Upper lobe of left lung (tissue), 6 donors: ENCODE data around the gene SMURF2. TPM values are rescaled to one million over a fixed set of nuclear protein-coding genes. Genes with fewer than 3 reads are reported as not detected.

Experiments used
- ATAC-seq, 2 donors: fragments of 200-7000 bp; cut with Tn5 transposase; one replicate each; pipeline ENCODE4 v1.9.1; 2022; ENCODE audit warnings: mild to moderate bottlenecking in 2 of 2, moderate library complexity in 2 of 2; ENCODE audit not compliant: low FRiP score in 2 of 2
- DNase-seq, 2 donors: peaks; one replicate each; pipeline ENCODE4 v3.0.0-alpha.2; 2019 to 2020
- H3K27ac ChIP-seq, 4 donors: fragments of 200-600 bp; sonication (generic); one replicate each; pipeline ENCODE4 v1.5.1; 2016 to 2019
- H3K27me3 ChIP-seq, 4 donors: fragments of 200-600 bp; sonication (generic); one replicate each; pipeline ENCODE4 v1.5.1; 2017 to 2019
- H3K36me3 ChIP-seq, 4 donors: fragments of 200-600 bp; sonication (generic); one replicate each; pipeline ENCODE4 v1.5.1; 2016 to 2019
- H3K4me1 ChIP-seq, 4 donors: fragments of 200-600 bp; sonication (generic); one replicate each; pipeline ENCODE4 v1.5.1; 2018 to 2019
- H3K4me3 ChIP-seq, 4 donors: fragments of 200-600 bp; sonication (generic); one replicate each; pipeline ENCODE4 v1.5.1; 2017 to 2019; ENCODE audit warnings: mild to moderate bottlenecking in 2 of 4, moderate library complexity in 1 of 4
- H3K9me3 ChIP-seq, 4 donors: fragments of 200-600 bp; sonication (generic); one replicate each; pipeline ENCODE4 v1.5.1; 2018 to 2019
- CTCF ChIP-seq, 6 experiments: fragments of 450-650 bp in 4 of 6; fragments of 200-600 bp in 2 of 6; sonication (generic) in 2 of 6; IDR thresholded peaks; one replicate each; pipeline ENCODE4 v1.5.1; 2016 to 2019; ENCODE audit warnings: antibody characterized with exemption in 6 of 6
- EP300 ChIP-seq, 4 donors: sonication (generic); formaldehyde crosslinking; IDR thresholded peaks; one replicate each; pipeline ENCODE4 v1.5.1; 2017; ENCODE audit warnings: antibody characterized with exemption in 4 of 4, control low read depth in 2 of 4
- POLR2A ChIP-seq, 4 donors: fragments of 450-650 bp; IDR thresholded peaks; one replicate each; pipeline ENCODE4 v1.5.1; 2016 to 2017; ENCODE audit warnings: antibody characterized with exemption in 4 of 4, mild to moderate bottlenecking in 2 of 4
- POLR2AphosphoS5 ChIP-seq, 2 donors: sonication (generic); formaldehyde crosslinking; IDR thresholded peaks; one replicate each; pipeline ENCODE4 v1.5.1; 2017; ENCODE audit warnings: antibody characterized with exemption in 2 of 2
- WGBS, 2 donors: methylation state at CpG; one replicate each; pipeline ENCODE4 v1.1.5; 2017 to 2018; 5-methylcytosine and 5-hydroxymethylcytosine counted together
- total RNA-seq, 6 donors: library from RNA; depleted of rRNA in 4 of 6; stranded (reverse); fragments of >200 nt in 4 of 6; gene quantifications; one replicate each; pipeline versions ENCODE4 v1.1.0 to v1.2.1, GENCODE V29; 2016 to 2021
- donor health status: DM: no; HTN: no; CAD: no; lungs with moderate emphysema.
- donor health status: DM: no; HTN: yes; CAD: no; lungs with severe emphysema.

Gene SMURF2
- total RNA-seq, 6 donors from 2014 or later, result 24.1 to 58.2 (median 34.9) TPM

GRCh38 chr17:64651889-64652288 is 10.2 kb downstream of the SMURF2 start:
- TF ChIP-seq CTCF (IDR thresholded peaks at IDR 0.05), result no peak
- TF ChIP-seq EP300 (IDR thresholded peaks at IDR 0.05), result no peak
- TF ChIP-seq POLR2AphosphoS5 (IDR thresholded peaks at IDR 0.05), result no peak
- TF ChIP-seq POLR2A (IDR thresholded peaks at IDR 0.05), result no peak
- H3K27ac ChIP-seq, result peak overlapping the region in 2 of 4 donors; percentile 49 to 66
- H3K36me3 ChIP-seq, result no peaks in the 10 kb centered on the region
- ATAC-seq (no peak), DNase-seq (no peak)
- H3K9me3 ChIP-seq, result peaks cover 0 to 3% (median 0%) of the 10 kb centered on the region in 4 donors
- H3K27me3 ChIP-seq, result no peaks in the 10 kb centered on the region
- no peak overlapping the region for H3K4me3 ChIP-seq
- 56 to 57% methylated on average over 3 of the region's 3 CpGs for WGBS, 2 donors
- peaks cover 29 to 59% (median 46%) of the 10 kb centered on the region in 4 donors for H3K4me1 ChIP-seq

- H3K4me3 ChIP-seq, result no peak overlapping the region
- no peak overlapping the region for H3K27ac ChIP-seq
- H3K27me3 ChIP-seq, result no peaks in the 10 kb centered on the region
- TF ChIP-seq EP300 (IDR thresholded peaks at IDR 0.05) (no peak), CTCF (IDR thresholded peaks at IDR 0.05) (no peak), POLR2A (IDR thresholded peaks at IDR 0.05) (no peak), POLR2AphosphoS5 (IDR thresholded peaks at IDR 0.05) (no peak)
- H3K36me3 ChIP-seq, result no peaks in the 10 kb centered on the region
- no peaks in the 10 kb centered on the region for H3K9me3 ChIP-seq
- no peak for DNase-seq
- ATAC-seq, result peak in 1 of 2 donors; percentile 34
- 62 to 65% methylated on average over 1 of the region's 1 CpG for WGBS, 2 donors
- peaks cover 23 to 56% (median 33%) of the 10 kb centered on the region in 4 donors for H3K4me1 ChIP-seq
These were observed 13.9 kb downstream of the SMURF2 start for GRCh38 chr17:64648234-64648633.

GRCh38 chr17:64647817-64648216 is 14.3 kb downstream of the SMURF2 start:
- no peak for TF ChIP-seq POLR2AphosphoS5 (IDR thresholded peaks at IDR 0.05)
- Histone ChIP-seq H3K4me3 (no peak overlapping the region), H3K27ac (no peak overlapping the region), H3K9me3 (no peaks in the 10 kb centered on the region), H3K4me1 (peaks cover 19 to 56% (median 30%) of the 10 kb centered on the region in 4 donors), H3K36me3 (no peaks in the 10 kb centered on the region), H3K27me3 (no peaks in the 10 kb centered on the region)
- WGBS, 2 donors, result 65 to 86% methylated on average over 1 of the region's 1 CpG
- no peak for ATAC-seq
- no peak for DNase-seq

- WGBS, 2 donors, result 92 to 93% methylated on average over 4 of the region's 4 CpGs
- Histone ChIP-seq H3K9me3 (no peaks in the 10 kb centered on the region), H3K27me3 (no peaks in the 10 kb centered on the region), H3K36me3 (peaks cover 0 to 9% (median 0%) of the 10 kb centered on the region in 4 donors), H3K4me1 (peaks cover 15 to 47% (median 25%) of the 10 kb centered on the region in 4 donors), H3K27ac (no peak overlapping the region), H3K4me3 (no peak overlapping the region)
- ATAC-seq (no peak), DNase-seq (no peak)
- TF ChIP-seq POLR2AphosphoS5 (IDR thresholded peaks at IDR 0.05) (no peak), CTCF (IDR thresholded peaks at IDR 0.05) (no peak), POLR2A (IDR thresholded peaks at IDR 0.05) (no peak), EP300 (IDR thresholded peaks at IDR 0.05) (no peak)
These were observed 22.6 kb downstream of the SMURF2 start for GRCh38 chr17:64639516-64639915.

GRCh38 chr17:64638552-64639203 is 23.4 kb downstream of the SMURF2 start:
- no peak overlapping the region for H3K27ac ChIP-seq
- H3K4me1 ChIP-seq, result peaks cover 15 to 56% (median 28%) of the 10 kb centered on the region in 4 donors
- no peaks in the 10 kb centered on the region for H3K27me3 ChIP-seq
- TF ChIP-seq EP300 (IDR thresholded peaks at IDR 0.05) (no peak), POLR2AphosphoS5 (IDR thresholded peaks at IDR 0.05) (no peak), POLR2A (IDR thresholded peaks at IDR 0.05) (no peak), CTCF (IDR thresholded peaks at IDR 0.05) (no peak)
- no peak for DNase-seq
- no peak for ATAC-seq
- no peak overlapping the region for H3K4me3 ChIP-seq
- peaks cover 0 to 9% (median 0%) of the 10 kb centered on the region in 4 donors for H3K36me3 ChIP-seq
- H3K9me3 ChIP-seq, result no peaks in the 10 kb centered on the region
- 52 to 73% methylated on average over 2 of the region's 2 CpGs for WGBS, 2 donors
